Aorta (tissue), 5 donors: Measurements from ENCODE around the gene RESP18. TPM values are rescaled to one million over a fixed set of nuclear protein-coding genes. Genes with fewer than 3 reads are reported as not detected.
"Not testable (repeated sequence)": the region's sequence is repeated elsewhere in the genome, so short reads cannot be mapped to it uniquely, and the experiment has no call there.

Experiments
- ATAC-seq: fragments of 200-7000 bp; cut with Tn5 transposase; one replicate; pipeline ENCODE4 v1.9.1; 2022; ENCODE audit warnings: moderate library complexity; ENCODE audit not compliant: low FRiP score
- DNase-seq, 2 donors: peaks; one replicate each; pipeline ENCODE4 v3.0.0-alpha.2; 2020
- H3K27ac ChIP-seq, 2 donors: one replicate each; pipeline ENCODE4 v1.5.1; 2013; ENCODE audit warnings: low read length in 2 of 2, mild to moderate bottlenecking in 2 of 2, moderate library complexity in 2 of 2, control low read depth in 1 of 2, inconsistent platforms in 1 of 2, low read depth in 1 of 2
- H3K27me3 ChIP-seq, 2 donors: one replicate each; pipeline ENCODE4 v1.6.1; 2013; ENCODE audit warnings: control low read depth in 1 of 2, low read length in 1 of 2, mild to moderate bottlenecking in 1 of 2, moderate library complexity in 1 of 2; ENCODE audit not compliant: insufficient read depth in 2 of 2, control insufficient read depth in 1 of 2
- H3K36me3 ChIP-seq, 2 donors: one replicate each; pipeline ENCODE4 v1.6.1; 2013; ENCODE audit warnings: control low read depth in 1 of 2, low read length in 1 of 2, mild to moderate bottlenecking in 1 of 2; ENCODE audit not compliant: insufficient read depth in 2 of 2, control insufficient read depth in 1 of 2
- H3K4me1 ChIP-seq, 2 donors: one replicate each; pipeline ENCODE4 v1.6.1; 2013; ENCODE audit warnings: low read length in 2 of 2, control low read depth in 1 of 2, mild to moderate bottlenecking in 1 of 2, moderate library complexity in 1 of 2; ENCODE audit not compliant: insufficient read depth in 2 of 2, control insufficient read depth in 1 of 2
- H3K4me3 ChIP-seq, 2 donors: one replicate each; pipeline ENCODE4 v1.5.1; 2013; ENCODE audit warnings: low read length in 2 of 2, control low read depth in 1 of 2, mild to moderate bottlenecking in 1 of 2
- H3K9me3 ChIP-seq: one replicate; pipeline ENCODE4 v1.6.1; 2013; ENCODE audit warnings: mild to moderate bottlenecking, low read length; ENCODE audit not compliant: control insufficient read depth
- WGBS, 2 donors: extraction: QIAGEN DNeasy Blood & Tissue Kit; methylation state at CpG; one replicate each; pipeline ENCODE4 v1.1.7; 2013; 5-methylcytosine and 5-hydroxymethylcytosine counted together
- intact Hi-C, 2 donors: fragments of 100-400 bp; cut with DNase I; formaldehyde crosslinking; loops; one replicate each; pipeline versions ENCODE4 v1.14.2 to v1.15.0; 2022
- polyA plus RNA-seq, 2 donors: library from polyadenylated mRNA; stranded (reverse); fragments of 200-250 nt; gene quantifications; one replicate each; pipeline ENCODE4 v1.2.3, GENCODE V29; 2013
- total RNA-seq, 2 donors: library from RNA; stranded (reverse); fragmentation: NEBNext Ultra II Directional; extraction: Animal tissue kit (Norgen Biotek cat#: 25700); gene quantifications; one replicate each; pipeline ENCODE4 v1.2.1, GENCODE V29; 2021
- donor health status: healthy with polysubstance abuse.
- donor health status: Bipolar disorder and iron deficiency.
- donor health status: DM: no; HTN: no; CAD: no.
- donor health status: DM: no; HTN: no; CAD: no.
- donor health status: DM: yes; HTN: yes; CAD: no.

RESP18 gene
- total and polyA plus RNA-seq, 4 donors: not detected

DNA sequence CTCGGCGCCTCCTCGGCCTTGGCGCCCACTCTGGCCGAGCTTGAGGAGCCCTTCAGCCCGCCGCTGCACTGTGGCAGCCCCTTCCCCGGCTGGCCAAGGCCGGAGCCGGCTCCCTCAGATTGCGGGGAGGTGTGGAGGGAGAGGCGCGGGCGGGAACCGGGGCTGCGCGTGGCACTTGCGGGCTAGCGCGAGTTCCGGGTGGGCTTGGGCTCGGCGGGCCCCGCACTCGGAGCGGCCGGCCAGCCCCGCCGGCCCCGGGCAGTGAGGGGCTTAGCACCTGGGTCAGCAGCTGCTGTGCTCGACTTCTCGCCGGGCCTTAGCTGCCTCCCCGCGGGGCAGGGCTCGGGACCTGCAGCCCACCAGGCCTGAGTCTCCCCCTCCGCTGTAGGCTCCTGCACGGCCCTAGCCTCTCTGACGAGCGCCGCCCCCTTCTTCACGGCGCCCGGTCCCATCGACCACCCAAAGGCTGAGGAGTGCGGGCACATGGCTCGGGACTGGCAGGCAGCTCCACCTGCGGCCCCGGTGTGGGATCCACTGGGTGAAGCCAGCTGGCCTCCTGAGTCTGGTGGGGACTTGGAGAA, 19.8 kb downstream of the RESP18 start:
- H3K9me3 ChIP-seq, H3K27me3 ChIP-seq, H3K4me3 ChIP-seq, ATAC-seq, H3K27ac ChIP-seq, DNase-seq, H3K36me3 ChIP-seq, intact Hi-C loops, H3K4me1 ChIP-seq: not testable (repeated sequence)
- 92% methylated on average over 45 to 49 of the region's 49 CpGs for WGBS, 2 donors

DNA sequence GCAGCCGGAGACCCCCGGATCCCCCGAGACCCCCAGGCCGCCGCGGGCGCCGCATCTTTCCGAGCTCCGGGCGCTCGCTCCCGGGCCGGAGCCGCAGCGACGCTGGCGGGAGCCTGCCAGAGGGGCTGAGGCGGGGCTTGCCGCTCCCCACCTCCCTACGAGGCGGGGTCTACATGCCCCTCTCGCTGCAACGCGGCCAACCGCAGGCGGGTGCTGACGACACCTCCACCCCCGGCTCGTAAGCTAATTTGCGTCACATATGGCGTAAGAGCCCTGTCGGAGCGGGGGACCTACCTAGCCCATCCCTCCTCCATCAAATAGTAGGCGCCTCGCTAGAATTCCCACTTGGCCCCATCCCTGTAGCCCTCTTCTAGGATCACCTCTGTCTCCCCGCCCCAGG, 23.3 kb downstream of the RESP18 start, which contains the start of gene PTPRN:
Gene PTPRN (minus strand): TSS at position 124 of the 400 bp plus-strand sequence. CDS start 69 bp downstream, at position 55.
- H3K36me3 ChIP-seq: no peaks in the 10 kb centered on the region

DNA sequence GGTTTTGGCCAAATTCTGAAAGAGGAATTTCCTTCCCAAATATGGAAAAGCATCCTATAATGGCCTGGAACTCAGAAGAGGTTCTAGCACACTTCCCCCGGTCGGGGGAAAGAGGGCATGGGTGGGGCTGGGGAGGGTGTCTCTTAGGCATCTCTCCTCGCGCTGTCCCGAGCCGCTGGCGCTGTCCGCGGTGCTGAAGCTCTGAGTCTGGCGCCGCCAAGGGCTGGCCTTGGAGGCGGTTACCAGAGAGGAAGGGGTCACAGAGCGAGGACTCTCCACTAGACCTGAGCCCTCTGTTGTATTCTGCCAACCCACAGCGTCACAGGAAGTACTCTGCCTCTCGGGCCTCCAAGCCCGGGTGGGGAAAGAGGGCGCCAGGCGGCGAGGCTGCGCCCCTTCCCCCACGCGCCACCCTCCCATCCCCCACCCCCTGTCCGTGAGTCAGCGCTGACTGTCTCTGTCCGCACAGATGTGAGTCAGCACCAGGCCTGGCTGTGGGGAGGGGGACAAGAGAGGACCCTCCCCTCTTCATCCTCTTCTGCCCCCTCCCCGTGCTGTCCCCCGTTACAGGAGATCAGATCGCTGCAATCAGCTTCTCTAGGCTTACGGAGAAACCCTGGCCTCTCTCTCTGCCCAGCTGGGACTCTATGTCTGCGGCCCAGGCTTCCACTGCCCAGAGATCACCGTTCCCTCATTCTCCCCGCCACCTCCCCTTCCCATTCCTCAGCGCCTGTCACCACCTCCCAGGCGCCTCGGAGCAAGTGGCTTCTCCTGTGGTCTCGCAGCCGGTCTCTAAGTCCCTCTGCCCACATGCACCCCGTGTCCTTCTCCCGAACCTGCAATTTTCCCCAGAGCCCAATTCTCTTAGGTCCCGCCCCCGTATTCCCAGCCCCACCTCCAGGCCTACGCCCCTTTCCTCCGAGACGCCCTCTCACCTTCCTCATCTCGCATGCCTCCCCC, 24.1 kb downstream of the RESP18 start:
- H3K27ac ChIP-seq: no peak overlapping the region
- peak in 1 of 2 donors; percentile 91 for DNase-seq
- ATAC-seq: peak; percentile 80
- peaks cover 2% of the 10 kb centered on the region for H3K9me3 ChIP-seq
- no peaks in the 10 kb centered on the region for H3K27me3 ChIP-seq
- no peaks in the 10 kb centered on the region for H3K4me1 ChIP-seq
- intact Hi-C loops: loop anchor here (5.0 to 10.0 kb wide), 2 partner anchors 254 to 256 kb away; no protein-coding TSS in a partner anchor
- 3 to 4% methylated on average over 40 to 45 of the region's 45 CpGs for WGBS, 2 donors
- H3K4me3 ChIP-seq: no peak overlapping the region
- no peaks in the 10 kb centered on the region for H3K36me3 ChIP-seq

More for the DNA sequence above, 23.3 kb downstream of the RESP18 start, which contains the start of gene PTPRN:
- ATAC-seq (no peak), DNase-seq (no peak)
- WGBS, 2 donors: 1 to 3% methylated on average over 37 of the region's 37 CpGs
- intact Hi-C loops: loop anchor here (5.0 to 10.0 kb wide), 2 partner anchors 254 to 257 kb away; no protein-coding TSS in a partner anchor
- peaks cover 2% of the 10 kb centered on the region for H3K9me3 ChIP-seq
- no peak within 1 kb of the TSS for H3K4me3 ChIP-seq
- no peaks in the 10 kb centered on the region for H3K4me1 ChIP-seq
- H3K27ac ChIP-seq: no peak within 1 kb of the TSS
- no peaks in the 10 kb centered on the region for H3K27me3 ChIP-seq

- ATAC-seq: no peak
- no peak overlapping the region for H3K4me3 ChIP-seq
- WGBS, 2 donors: 75 to 77% methylated on average over 1 of the region's 1 CpG
- H3K9me3 ChIP-seq: peaks cover 2% of the 10 kb centered on the region
- H3K4me1 ChIP-seq: no peaks in the 10 kb centered on the region
- no peaks in the 10 kb centered on the region for H3K36me3 ChIP-seq
- DNase-seq: no peak
- no peaks in the 10 kb centered on the region for H3K27me3 ChIP-seq
- intact Hi-C loops: loop anchor here (5.0 to 10.0 kb wide), 2 partner anchors 251 to 254 kb away; no protein-coding TSS in a partner anchor
- H3K27ac ChIP-seq: no peak overlapping the region
These were observed 26.5 kb downstream of the RESP18 start for GRCh38 chr2:219306047-219306446.

GRCh38 chr2:219304223-219304622, 28.3 kb downstream of the RESP18 start:
- Histone ChIP-seq H3K27me3 (no peaks in the 10 kb centered on the region), H3K9me3 (no peaks in the 10 kb centered on the region), H3K27ac (no peak overlapping the region), H3K4me1 (no peaks in the 10 kb centered on the region), H3K4me3 (no peak overlapping the region), H3K36me3 (no peaks in the 10 kb centered on the region)
- DNase-seq (no peak), ATAC-seq (no peak)
- intact Hi-C loops: loop anchor here in 1 of 2 donors (10.0 kb wide), 1 partner anchor 249 kb away; no protein-coding TSS in a partner anchor
- 54 to 56% methylated on average over 2 of the region's 2 CpGs for WGBS, 2 donors

GRCh38 chr2:219302412-219302968, 30.1 kb downstream of the RESP18 start:
- H3K27me3 ChIP-seq: no peaks in the 10 kb centered on the region
- ATAC-seq (no peak), DNase-seq (no peak)
- no peak overlapping the region for H3K4me3 ChIP-seq
- WGBS, 2 donors: 73 to 80% methylated on average over 11 of the region's 11 CpGs
- no peaks in the 10 kb centered on the region for H3K4me1 ChIP-seq
- intact Hi-C loops: loop anchor here in 1 of 2 donors (10.0 kb wide), 1 partner anchor 248 kb away; no protein-coding TSS in a partner anchor
- H3K36me3 ChIP-seq: no peaks in the 10 kb centered on the region
- H3K9me3 ChIP-seq: no peaks in the 10 kb centered on the region
- no peak overlapping the region for H3K27ac ChIP-seq

GRCh38 chr2:219300022-219300421, 32.5 kb downstream of the RESP18 start:
- no peak for ATAC-seq
- Histone ChIP-seq H3K4me1 (no peaks in the 10 kb centered on the region), H3K27ac (no peak overlapping the region), H3K36me3 (no peaks in the 10 kb centered on the region), H3K4me3 (no peak overlapping the region), H3K27me3 (no peaks in the 10 kb centered on the region), H3K9me3 (no peaks in the 10 kb centered on the region)
- DNase-seq: no peak
- 71 to 72% methylated on average over 5 of the region's 5 CpGs for WGBS, 2 donors
- intact Hi-C loops: loop anchor here in 1 of 2 donors (10.0 kb wide), 1 partner anchor 245 kb away; no protein-coding TSS in a partner anchor

GRCh38 chr2:219299372-219299760, 33.2 kb downstream of the RESP18 start:
- intact Hi-C loops: loop anchor here (2.0 to 5.0 kb wide), 2 partner anchors 69 to 127 kb away; partner anchors contain the start of gene SLC23A3 (in 1 of the 2)
- ATAC-seq (no peak), DNase-seq (peak in 1 of 2 donors; percentile 72)
- Histone ChIP-seq H3K27ac (no peak overlapping the region), H3K4me3 (no peak overlapping the region), H3K27me3 (no peaks in the 10 kb centered on the region), H3K4me1 (no peaks in the 10 kb centered on the region), H3K36me3 (no peaks in the 10 kb centered on the region), H3K9me3 (no peaks in the 10 kb centered on the region)
- 84 to 86% methylated on average over 6 of the region's 6 CpGs for WGBS, 2 donors
